H9 (cell line): ENCODE measurements around the gene SLCO2A1. TPM values are rescaled to one million over a fixed set of nuclear protein-coding genes. Genes with fewer than 3 reads are reported as not detected.

Source experiments
- DNase-seq: peaks from one replicate; pipeline ENCODE4 v3.0.0-alpha.2; 2017
- H2AFZ ChIP-seq: one replicate; pipeline ENCODE4 v1.6.1; 2013; ENCODE audit warnings: mild to moderate bottlenecking, low read length, control low read depth, moderate library complexity
- H2AK5ac ChIP-seq: 2 replicates; pipeline ENCODE4 v1.6.1; 2013; ENCODE audit warnings: low read length, control low read depth, mixed read lengths; ENCODE audit not compliant: insufficient read length
- H2BK120ac ChIP-seq: one replicate; pipeline ENCODE4 v1.6.1; 2013; ENCODE audit warnings: low read depth, mild to moderate bottlenecking, low read length, control low read depth, inconsistent platforms; ENCODE audit not compliant: poor library complexity, severe bottlenecking
- H2BK12ac ChIP-seq: 2 replicates; pipeline ENCODE4 v1.6.1; 2013; ENCODE audit warnings: low read length, control low read depth, mixed read lengths, low read depth; ENCODE audit not compliant: insufficient read length
- H2BK15ac ChIP-seq: 2 replicates; pipeline ENCODE4 v1.6.1; 2013; ENCODE audit warnings: low read depth, low read length, control low read depth
- H2BK20ac ChIP-seq: one replicate; pipeline ENCODE4 v1.6.1; 2013; ENCODE audit warnings: low read depth, mild to moderate bottlenecking, low read length, control low read depth, inconsistent platforms; ENCODE audit not compliant: poor library complexity, severe bottlenecking
- H2BK5ac ChIP-seq: 2 replicates; pipeline ENCODE4 v1.6.1; 2013; ENCODE audit warnings: low read length, control low read depth, mixed read lengths; ENCODE audit not compliant: insufficient read length
- H3K14ac ChIP-seq: 2 replicates; pipeline ENCODE4 v1.6.1; 2013; ENCODE audit warnings: low read length, control low read depth; ENCODE audit not compliant: insufficient read depth
- H3K18ac ChIP-seq: 2 replicates; pipeline ENCODE4 v1.6.1; 2013; ENCODE audit warnings: low read depth, mild to moderate bottlenecking, mixed read lengths, low read length, control low read depth; ENCODE audit not compliant: insufficient read length
- H3K23ac ChIP-seq: 2 replicates; pipeline ENCODE4 v1.6.1; 2013; ENCODE audit warnings: low read length, control low read depth, mixed read lengths, low read depth; ENCODE audit not compliant: insufficient read length
- H3K23me2 ChIP-seq: 2 replicates; pipeline ENCODE4 v1.6.1; 2013; ENCODE audit warnings: low read depth, mild to moderate bottlenecking, mixed read lengths, low read length, control low read depth; ENCODE audit not compliant: insufficient read length, poor library complexity, severe bottlenecking
- H3K27ac ChIP-seq: 2 replicates; pipeline ENCODE4 v1.5.1; 2013; ENCODE audit warnings: low read length, control low read depth, mixed read lengths, low read depth; ENCODE audit not compliant: insufficient read length
- H3K27me3 ChIP-seq: 2 replicates; pipeline ENCODE4 v1.6.1; 2013; ENCODE audit warnings: low read length, control low read depth, inconsistent platforms; ENCODE audit not compliant: insufficient read depth
- H3K4ac ChIP-seq: 2 replicates; pipeline ENCODE4 v1.6.1; 2013; ENCODE audit warnings: low read depth, mild to moderate bottlenecking, control low read depth, inconsistent platforms, low read length, moderate library complexity
- H3K4me1 ChIP-seq: 2 replicates; pipeline ENCODE4 v1.6.1; 2013; ENCODE audit warnings: low read length, control low read depth, inconsistent platforms; ENCODE audit not compliant: insufficient read depth
- H3K4me2 ChIP-seq: 2 replicates; pipeline ENCODE4 v1.6.1; 2013; ENCODE audit warnings: low read length, control low read depth, mixed read lengths; ENCODE audit not compliant: insufficient read length, insufficient read depth
- H3K56ac ChIP-seq: 2 replicates; pipeline ENCODE4 v1.6.1; 2013; ENCODE audit warnings: low read depth, mild to moderate bottlenecking, mixed read lengths, low read length, control low read depth; ENCODE audit not compliant: insufficient read length
- H3K79me1 ChIP-seq: 2 replicates; pipeline ENCODE4 v1.6.1; 2013; ENCODE audit warnings: low read depth, mild to moderate bottlenecking, moderate library complexity, low read length, control low read depth, inconsistent platforms; ENCODE audit not compliant: insufficient read depth, poor library complexity, severe bottlenecking
- H3K79me2 ChIP-seq: 2 replicates; pipeline ENCODE4 v1.6.1; 2013; ENCODE audit warnings: low read length, control low read depth, inconsistent platforms; ENCODE audit not compliant: insufficient read depth
- H3K9ac ChIP-seq: 2 replicates; pipeline ENCODE4 v1.6.1; 2013; ENCODE audit warnings: low read length, control low read depth, mixed read lengths; ENCODE audit not compliant: insufficient read length; ENCODE audit errors: extremely low read depth
- H3K9me3 ChIP-seq: one replicate; pipeline ENCODE4 v1.6.1; 2013; ENCODE audit warnings: low read depth, low read length, inconsistent platforms; ENCODE audit not compliant: control insufficient read depth
- H3T11ph ChIP-seq: one replicate; pipeline ENCODE4 v1.6.1; 2013; ENCODE audit warnings: mild to moderate bottlenecking, low read length, control low read depth, inconsistent platforms
- H4K20me1 ChIP-seq: one replicate; pipeline ENCODE4 v1.6.1; 2013; ENCODE audit not compliant: control insufficient read depth, insufficient read length, insufficient read depth
- H4K5ac ChIP-seq: 2 replicates; pipeline ENCODE4 v1.6.1; 2013; ENCODE audit warnings: low read depth, mild to moderate bottlenecking, mixed read lengths, low read length, control low read depth; ENCODE audit not compliant: insufficient read length
- H4K8ac ChIP-seq: replicated peaks from 2 replicates; pipeline ENCODE4 v1.6.1; 2013; ENCODE audit warnings: low read length, control low read depth, mixed read lengths, low read depth; ENCODE audit not compliant: insufficient read length
- H4K91ac ChIP-seq: 2 replicates; pipeline ENCODE4 v1.6.1; 2013; ENCODE audit warnings: low read depth, mild to moderate bottlenecking, moderate library complexity, mixed read lengths, low read length, control low read depth; ENCODE audit not compliant: insufficient read length
- H3K27ac Mint-ChIP-seq, 3 experiments: 2 replicates in 2 of 3; 3 replicates in 1 of 3; pipeline ENCODE4 v1.8.0; 2020 to 2021; ENCODE audit warnings: mixed read lengths in 3 of 3, mild to moderate bottlenecking in 1 of 3, moderate library complexity in 1 of 3
- H3K27me3 Mint-ChIP-seq: 2 replicates; pipeline ENCODE4 v1.8.0; 2021; ENCODE audit warnings: low read depth, mild to moderate bottlenecking, moderate library complexity, mixed read lengths
- H3K36me3 Mint-ChIP-seq, 3 experiments: 2 replicates in 2 of 3; 3 replicates in 1 of 3; pipeline ENCODE4 v1.8.0; 2020 to 2021; ENCODE audit warnings: low read depth in 3 of 3, mixed read lengths in 3 of 3; ENCODE audit not compliant: insufficient read depth in 1 of 3
- H3K4me1 Mint-ChIP-seq, 2 experiments: 2 replicates each; pipeline ENCODE4 v1.8.0; 2020; ENCODE audit warnings: mixed read lengths in 2 of 2
- H3K4me3 Mint-ChIP-seq, 2 experiments: 2 replicates in 1 of 2; 3 replicates in 1 of 2; pipeline ENCODE4 v1.8.0; 2020 to 2021; ENCODE audit warnings: mild to moderate bottlenecking in 2 of 2, mixed read lengths in 2 of 2, moderate library complexity in 1 of 2
- H3K9me3 Mint-ChIP-seq, 2 experiments: 2 replicates in 1 of 2; 3 replicates in 1 of 2; pipeline ENCODE4 v1.8.0; 2020; ENCODE audit warnings: mild to moderate bottlenecking in 2 of 2, mixed read lengths in 2 of 2, moderate library complexity in 1 of 2
- CTCF ChIP-seq: fragments of 200-600 bp; sonication (generic); conservative IDR thresholded peaks from 3 replicates; pipeline ENCODE4 v1.8.0; 2021; ENCODE audit warnings: antibody characterized with exemption, mild to moderate bottlenecking
- WGBS: extraction: QIAGEN DNeasy Blood & Tissue Kit; methylation state at CpG from one replicate; pipeline ENCODE4 v1.1.7; 2013; ENCODE audit warnings: missing lambda C conversion rate, low lambda C conversion rate, mixed read lengths; ENCODE audit not compliant: insufficient read length; ENCODE audit errors: extremely low coverage; 5-methylcytosine and 5-hydroxymethylcytosine counted together
- total RNA-seq: library from RNA; stranded (reverse); gene quantifications from 2 replicates; pipeline ENCODE4 v1.2.1, GENCODE V29; 2021

SLCO2A1 gene
- total RNA-seq, 1 experiment from 2014 or later: 0.98 TPM

- Histone ChIP-seq H4K8ac (no peak overlapping the region), H2BK12ac (no peak overlapping the region), H3K27me3 (no peaks in the 10 kb centered on the region), H3K4me1 (peaks cover 4% of the 10 kb centered on the region; the same call in 1 of the 2 replicates), H2BK15ac (no peak overlapping the region), H4K20me1 (no peaks in the 10 kb centered on the region), H3K18ac (no peak overlapping the region), H3K23me2 (no peaks in the 10 kb centered on the region), H3K79me2 (no peaks in the 10 kb centered on the region), H3K4me2 (no peak overlapping the region), H3K14ac (no peak overlapping the region), H3K56ac (no peak overlapping the region), H4K91ac (no peak overlapping the region), H3T11ph (no peak overlapping the region), H3K23ac (no peak overlapping the region), H3K79me1 (no peaks in the 10 kb centered on the region), H4K5ac (no peak overlapping the region), H2AFZ (no peak overlapping the region), H3K9me3 (no peaks in the 10 kb centered on the region), H2AK5ac (no peak overlapping the region), H3K9ac (no peak overlapping the region), H2BK120ac (no peak overlapping the region), H3K4ac (no peak overlapping the region), H2BK20ac (no peak overlapping the region), H2BK5ac (no peak overlapping the region), H3K27ac (no peak overlapping the region)
- no peak overlapping the region for H3K4me3 Mint-ChIP-seq
- no peaks in the 10 kb centered on the region; a peak in 1 of 5 replicates for H3K9me3 Mint-ChIP-seq
- no peaks in the 10 kb centered on the region for H3K36me3 Mint-ChIP-seq
- WGBS: no CpG with 5 or more reads among the region's 2 CpGs
- H3K4me1 Mint-ChIP-seq: peaks cover 11 to 17% of the 10 kb centered on the region in 2 experiments
- no peak for DNase-seq
- no peaks in the 10 kb centered on the region; the same call in 1 of the 2 replicates for H3K27me3 Mint-ChIP-seq
- no peak for TF ChIP-seq CTCF
- H3K27ac Mint-ChIP-seq: no peak overlapping the region
Measured at GRCh38 chr3:133962849-133963248, 66.9 kb downstream of the SLCO2A1 start.
